Measurements from ENCODE around the gene PTGFRN.

The PTGFRN gene

GRCh38 chr1:117038236-117038635, 128.5 kb downstream of the PTGFRN start:
- no peak for DNase-seq

All from activated T-cell treated with anti-CD3 and anti-CD28 coated beads, Interleukin-2, amount 50 U/mL, for 48 hours (primary cell).